Measurements from ENCODE around the gene CFHR2.
"Not testable (repeated sequence)": the region's sequence is repeated elsewhere in the genome, so short reads cannot be mapped to it uniquely, and the experiment has no call there.

Gene CFHR2

GRCh38 chr1:196943568-196943967 is at the start of gene CFHR2:
Gene CFHR2, plus strand, starts transcription at chr1:196943738. Its CDS starts 143 bp downstream, at chr1:196943881.
- DNase-seq; H3K4me1 ChIP-seq; intact Hi-C loops (cut with DNase I; ENCODE audit: low total_unique reads); H3K9me3 ChIP-seq; H3K27ac ChIP-seq; H3K4me3 ChIP-seq; H3K36me3 ChIP-seq; H3K27me3 ChIP-seq: not testable (repeated sequence)

GRCh38 chr1:196896355-196896754 is 47.2 kb upstream of the CFHR2 start:
- Histone ChIP-seq H3K9me3 (no peaks in the 10 kb centered on the region), H3K27ac (no peak overlapping the region), H3K36me3 (no peaks in the 10 kb centered on the region), H3K4me3 (no peak overlapping the region), H3K27me3 (peaks cover 0 to 7% of the 10 kb centered on the region in 2 donors), H3K4me1 (no peaks in the 10 kb centered on the region)
- intact Hi-C loops (cut with DNase I; ENCODE audit: low total_unique reads) = no loop called here
- no peak for TF ChIP-seq CTCF (IDR thresholded peaks at IDR 0.05)
- no peak for DNase-seq

GRCh38 chr1:196897158-196897828 is 46.2 kb upstream of the CFHR2 start:
- H3K4me1 ChIP-seq = no peaks in the 10 kb centered on the region
- no peak overlapping the region for H3K4me3 ChIP-seq
- no peak overlapping the region for H3K27ac ChIP-seq
- TF ChIP-seq CTCF (IDR thresholded peaks at IDR 0.05) = no peak
- H3K36me3 ChIP-seq = no peaks in the 10 kb centered on the region
- DNase-seq = no peak
- intact Hi-C loops (cut with DNase I; ENCODE audit: low total_unique reads) = no loop called here
- H3K9me3 ChIP-seq = no peaks in the 10 kb centered on the region
- peaks cover 0 to 7% of the 10 kb centered on the region in 2 donors for H3K27me3 ChIP-seq

GRCh38 chr1:196902344-196902743 is 41.2 kb upstream of the CFHR2 start:
- intact Hi-C loops (cut with DNase I; ENCODE audit: low total_unique reads) = no loop called here
- H3K9me3 ChIP-seq = no peaks in the 10 kb centered on the region
- DNase-seq = no peak
- no peak overlapping the region for H3K27ac ChIP-seq
- H3K4me1 ChIP-seq = no peaks in the 10 kb centered on the region
- peaks cover 0 to 3% of the 10 kb centered on the region in 2 donors for H3K27me3 ChIP-seq
- no peaks in the 10 kb centered on the region for H3K36me3 ChIP-seq
- no peak for TF ChIP-seq CTCF (IDR thresholded peaks at IDR 0.05)
- no peak overlapping the region for H3K4me3 ChIP-seq

GRCh38 chr1:196910215-196910614 is 33.3 kb upstream of the CFHR2 start:
- Histone ChIP-seq H3K9me3 (no peaks in the 10 kb centered on the region), H3K27me3 (no peaks in the 10 kb centered on the region), H3K4me1 (no peaks in the 10 kb centered on the region), H3K4me3 (no peak overlapping the region), H3K36me3 (no peaks in the 10 kb centered on the region), H3K27ac (no peak overlapping the region)
- intact Hi-C loops (cut with DNase I; ENCODE audit: low total_unique reads) = no loop called here
- DNase-seq = no peak
- no peak for TF ChIP-seq CTCF (IDR thresholded peaks at IDR 0.05)

- H3K4me3 ChIP-seq; H3K27me3 ChIP-seq; H3K9me3 ChIP-seq; intact Hi-C loops (cut with DNase I; ENCODE audit: low total_unique reads); H3K36me3 ChIP-seq; DNase-seq; H3K4me1 ChIP-seq; H3K27ac ChIP-seq: not testable (repeated sequence)
These were observed 31.3 kb upstream of the CFHR2 start for GRCh38 chr1:196912283-196912682.

- H3K36me3 ChIP-seq; DNase-seq; H3K27ac ChIP-seq; intact Hi-C loops (cut with DNase I; ENCODE audit: low total_unique reads); H3K4me3 ChIP-seq; H3K4me1 ChIP-seq; H3K27me3 ChIP-seq; H3K9me3 ChIP-seq: not testable (repeated sequence)
These were observed 16.7 kb upstream of the CFHR2 start for GRCh38 chr1:196926839-196927238.

GRCh38 chr1:196932853-196933252 is 10.7 kb upstream of the CFHR2 start:
- H3K4me3 ChIP-seq; H3K27me3 ChIP-seq; intact Hi-C loops (cut with DNase I; ENCODE audit: low total_unique reads); DNase-seq; H3K27ac ChIP-seq; H3K9me3 ChIP-seq; H3K36me3 ChIP-seq; H3K4me1 ChIP-seq: not testable (repeated sequence)
